OCI-LY3 (cell line): ENCODE results near the gene EPS8.

Experiments used
- H2AFZ ChIP-seq: fragments of 200-600, 300-600 bp; shearing (Covaris generic); 2 replicates; pipeline ENCODE4 v1.6.0; 2014; ENCODE audit warnings: antibody characterized with exemption, low read depth, low read length
- H3K27ac ChIP-seq: fragments of 200-600, 300-600 bp; sonication (generic); 2 replicates; pipeline ENCODE4 v1.5.1; 2014; ENCODE audit warnings: mild to moderate bottlenecking, low read length, moderate library complexity, mixed read lengths
- H3K27me3 ChIP-seq: fragments of 200-600, 300-600 bp; sonication (generic); 2 replicates; pipeline ENCODE4 v1.6.1; 2014; ENCODE audit warnings: low read depth, low read length, mixed read lengths
- H3K36me3 ChIP-seq: fragments of 200-600, 300-600 bp; sonication (generic); replicated peaks from 2 replicates; pipeline ENCODE3; 2014; ENCODE audit warnings: low read depth, low read length, mixed read lengths
- H3K4me1 ChIP-seq: fragments of 300-600, 200-600 bp; sonication (generic); 2 replicates; pipeline ENCODE4 v1.6.1; 2014; ENCODE audit warnings: low read length, mixed read lengths
- H3K4me2 ChIP-seq: fragments of 200-600, 300-600 bp; sonication (generic); 2 replicates; pipeline ENCODE4 v1.6.1; 2014; ENCODE audit warnings: low read length, mixed read lengths
- H3K4me3 ChIP-seq: fragments of 300-600, 200-600 bp; sonication (generic); 2 replicates; pipeline ENCODE4 v1.5.1; 2014; ENCODE audit warnings: antibody characterized with exemption, mild to moderate bottlenecking, low read length, moderate library complexity
- H3K79me2 ChIP-seq: fragments of 300-600, 200-600 bp; shearing (Covaris generic); 2 replicates; pipeline ENCODE4 v1.6.1; 2014; ENCODE audit warnings: mild to moderate bottlenecking, low read length, mixed read lengths
- H3K9ac ChIP-seq: fragments of 300-600, 200-600 bp; shearing (Covaris generic); 2 replicates; pipeline ENCODE4 v1.6.0; 2014; ENCODE audit warnings: mild to moderate bottlenecking, low read length, moderate library complexity
- H3K9me3 ChIP-seq: fragments of 200-600, 300-600 bp; shearing (Covaris generic); 2 replicates; pipeline ENCODE4 v1.6.1; 2014; ENCODE audit warnings: low read length, mixed read lengths; ENCODE audit not compliant: insufficient read depth
- H4K20me1 ChIP-seq: fragments of 200-600, 300-600 bp; sonication (generic); 2 replicates; pipeline ENCODE4 v1.6.1; 2016; ENCODE audit warnings: low read length, mixed read lengths; ENCODE audit not compliant: insufficient read depth
- CTCF ChIP-seq: fragments of 200-600, 300-600 bp; sonication (generic); IDR thresholded peaks from 2 replicates; pipeline ENCODE4 v1.5.1; 2014; ENCODE audit warnings: antibody characterized with exemption, low read length, low read depth
- EZH2phosphoT487 ChIP-seq: fragments of 200-600 bp; shearing (Covaris generic); IDR thresholded peaks from 2 replicates; pipeline ENCODE4 v1.6.1; 2018; ENCODE audit warnings: antibody characterized with exemption, mixed run types, low read depth

The EPS8 gene

GRCh38 chr12:15709551-15709950 is 79.6 kb downstream of the EPS8 start:
- Histone ChIP-seq H4K20me1 (no peaks in the 10 kb centered on the region), H2AFZ (no peak overlapping the region)

GRCh38 chr12:15708396-15709076 is 80.7 kb downstream of the EPS8 start:
- no peak for TF ChIP-seq EZH2phosphoT487
- Histone ChIP-seq H3K4me2 (no peak overlapping the region), H3K9ac (no peak overlapping the region), H3K36me3 (no peaks in the 10 kb centered on the region), H4K20me1 (no peaks in the 10 kb centered on the region), H3K4me1 (peaks cover 12% of the 10 kb centered on the region), H3K27ac (no peak overlapping the region), H3K79me2 (no peaks in the 10 kb centered on the region), H2AFZ (no peak overlapping the region), H3K4me3 (no peak overlapping the region), H3K9me3 (no peaks in the 10 kb centered on the region), H3K27me3 (no peaks in the 10 kb centered on the region)

More at GRCh38 chr12:15709551-15709950, 79.6 kb downstream of the EPS8 start:
- Histone ChIP-seq H3K4me1 (peaks cover 12% of the 10 kb centered on the region), H3K4me2 (no peak overlapping the region), H3K27ac (no peak overlapping the region), H3K79me2 (no peaks in the 10 kb centered on the region), H3K36me3 (no peaks in the 10 kb centered on the region), H3K4me3 (no peak overlapping the region), H3K9ac (no peak overlapping the region), H3K27me3 (no peaks in the 10 kb centered on the region), H3K9me3 (no peaks in the 10 kb centered on the region)
- TF ChIP-seq EZH2phosphoT487 = no peak
- no peak for TF ChIP-seq CTCF

GRCh38 chr12:15707516-15708199 is 81.5 kb downstream of the EPS8 start:
- Histone ChIP-seq H3K27me3 (no peaks in the 10 kb centered on the region), H3K4me2 (no peak overlapping the region), H3K4me3 (no peak overlapping the region), H3K79me2 (no peaks in the 10 kb centered on the region), H3K9ac (no peak overlapping the region), H4K20me1 (no peaks in the 10 kb centered on the region), H2AFZ (no peak overlapping the region), H3K27ac (no peak overlapping the region), H3K4me1 (peaks cover 3% of the 10 kb centered on the region), H3K9me3 (no peaks in the 10 kb centered on the region), H3K36me3 (no peaks in the 10 kb centered on the region)
- no peak for TF ChIP-seq CTCF
- no peak for TF ChIP-seq EZH2phosphoT487

- no peaks in the 10 kb centered on the region for H3K79me2 ChIP-seq
- H3K9ac ChIP-seq = no peak overlapping the region
- H3K27me3 ChIP-seq = no peaks in the 10 kb centered on the region
- H3K27ac ChIP-seq = no peak overlapping the region
- H3K9me3 ChIP-seq = no peaks in the 10 kb centered on the region
- H3K36me3 ChIP-seq = no peaks in the 10 kb centered on the region
- H3K4me3 ChIP-seq = no peak overlapping the region
- H4K20me1 ChIP-seq = no peaks in the 10 kb centered on the region
- H3K4me2 ChIP-seq = no peak overlapping the region
- TF ChIP-seq EZH2phosphoT487 (no peak), CTCF (no peak)
- peaks cover 10% of the 10 kb centered on the region for H3K4me1 ChIP-seq
- no peak overlapping the region for H2AFZ ChIP-seq
Observed at GRCh38 chr12:15706010-15706676, 83.0 kb downstream of the EPS8 start.
